Pancreas (tissue), 10 donors: Measurements from ENCODE around the gene ARHGAP22. TPM values are rescaled to one million over a fixed set of nuclear protein-coding genes. Genes with fewer than 3 reads are reported as not detected.

Experiments used
- ATAC-seq, 4 donors: fragments of 200-7000 bp; cut with Tn5 transposase; one replicate each; pipeline versions ENCODE4 v1.8.0 to v1.9.1; 2020; ENCODE audit warnings: mild to moderate bottlenecking in 4 of 4, moderate library complexity in 4 of 4
- DNase-seq, 6 donors: peaks; one replicate each; pipeline ENCODE4 v3.0.0-alpha.2; 2020
- FAIRE-seq: peaks from 2 replicates; lab custom pipeline; 2012; peaks lifted over from hg19 to GRCh38; lab: Jason Lieb, UNC
- H3K27ac ChIP-seq, 4 donors: fragments of 200-600 bp; sonication (generic); 1 replicate in 3 of 4; 2 replicates in 1 of 4; pipeline versions ENCODE4 v1.5.0 to v1.8.0; 2020
- H3K27me3 ChIP-seq, 4 donors: fragments of 200-600 bp; one replicate each; pipeline ENCODE4 v1.8.0; 2021
- H3K36me3 ChIP-seq, 3 donors: fragments of 200-600 bp; sonication (generic) in 1 of 3; one replicate each; pipeline versions ENCODE4 v1.5.0 to v1.8.0; 2020 to 2021
- H3K4me1 ChIP-seq, 3 donors: fragments of 200-600 bp; one replicate each; pipeline ENCODE4 v1.8.0; 2021
- H3K4me3 ChIP-seq, 4 donors: fragments of 200-600 bp; sonication (generic) in 2 of 4; one replicate each; pipeline versions ENCODE4 v1.5.0 to v1.8.0; 2020 to 2021
- H3K9me3 ChIP-seq, 4 donors: fragments of 200-600 bp; one replicate each; pipeline ENCODE4 v1.8.0; 2021
- CTCF ChIP-seq, 4 donors: fragments of 200-600 bp; sonication (generic) in 3 of 4; IDR thresholded peaks; one replicate each; pipeline versions ENCODE4 v1.5.0 to v1.8.0; 2021; ENCODE audit warnings: antibody characterized with exemption in 4 of 4
- WGBS, 2 donors: extraction: QIAGEN DNeasy Blood & Tissue Kit; methylation state at CpG; one replicate each; pipeline ENCODE4 v1.1.7; 2013; 5-methylcytosine and 5-hydroxymethylcytosine counted together
- intact Hi-C, 3 donors: fragments of 100-400 bp; cut with DNase I; formaldehyde crosslinking; loops; one replicate each; pipeline versions ENCODE4 v1.11.1 to v1.14.2; 2022
- polyA plus RNA-seq, 2 donors: library from polyadenylated mRNA; stranded (reverse); fragments of 200-250 nt; gene quantifications; one replicate each; pipeline ENCODE4 v1.2.3, GENCODE V29; 2013
- total RNA-seq, 6 donors: library from RNA; stranded (reverse); fragmentation: NEBNext Ultra II Directional in 4 of 6; extraction: Animal tissue kit (Norgen Biotek cat#: 25700) in 4 of 6; gene quantifications; one replicate each; pipeline versions ENCODE4 v1.2.1 to v1.2.4, GENCODE V29; 2021 to 2023
- donor health status: healthy with polysubstance abuse.
- donor health status: DM: no; HTN: no; CAD: no; lungs with moderate emphysema.
- donor health status: DM: no; HTN: no; CAD: no.
- donor health status: control.
- donor health status: control.
- donor health status: Bipolar disorder and iron deficiency.
- donor health status: DM: yes; HTN: yes; CAD: no.
- donor health status: DM: no; HTN: no; CAD: no.
- donor health status: DM: no; HTN: no; CAD: no.
- donor health status: DM: yes; HTN: yes; CAD: no.

The ARHGAP22 gene
- total and polyA plus RNA-seq, 8 donors, result 1.1 to 6.0 (median 1.9) TPM

DNA sequence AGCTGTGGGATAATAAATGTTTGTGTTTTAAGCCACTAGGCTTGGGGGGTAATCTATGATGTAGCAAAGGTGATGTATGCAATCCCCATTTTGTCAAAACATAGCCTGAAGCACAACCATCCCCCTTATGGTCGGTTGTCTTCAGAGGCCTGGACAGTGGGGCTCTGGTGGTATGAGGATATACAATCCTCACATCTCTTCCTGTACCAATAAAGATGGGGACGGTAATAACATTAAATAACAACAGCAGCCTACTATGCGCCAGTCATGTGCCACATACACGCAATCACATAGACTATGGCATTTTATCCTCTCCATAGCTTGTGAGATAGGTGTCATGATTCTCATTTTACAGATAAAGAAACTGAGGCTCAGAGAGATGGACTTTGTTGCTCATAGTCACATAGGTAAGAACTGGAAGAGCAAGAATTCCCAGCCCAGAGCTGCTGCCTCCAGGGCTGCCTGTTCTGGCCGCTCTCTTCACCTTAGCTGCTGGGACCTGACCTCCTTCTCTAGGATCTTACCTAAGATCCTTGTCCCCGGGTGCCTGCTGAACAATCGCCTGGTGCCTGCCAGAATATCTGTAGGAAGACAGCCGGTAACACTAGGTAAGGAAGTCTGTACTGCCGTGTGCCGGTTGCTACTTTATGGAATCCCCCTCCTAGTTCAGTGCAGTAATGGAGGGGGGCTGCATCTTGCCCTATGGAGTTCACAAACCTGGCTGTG is 108.6 kb downstream of the ARHGAP22 start:
- Histone ChIP-seq H3K4me3 (no peak overlapping the region), H3K27me3 (no peaks in the 10 kb centered on the region), H3K36me3 (no peaks in the 10 kb centered on the region), H3K4me1 (no peaks in the 10 kb centered on the region), H3K9me3 (no peaks in the 10 kb centered on the region), H3K27ac (no peak overlapping the region)
- DNase-seq (no peak), ATAC-seq (no peak), FAIRE-seq (no peak)
- intact Hi-C loops, result no loop called here
- no peak for TF ChIP-seq CTCF (IDR thresholded peaks at IDR 0.05)
- WGBS, 2 donors, result 79 to 82% methylated on average over 10 of the region's 10 CpGs

DNA sequence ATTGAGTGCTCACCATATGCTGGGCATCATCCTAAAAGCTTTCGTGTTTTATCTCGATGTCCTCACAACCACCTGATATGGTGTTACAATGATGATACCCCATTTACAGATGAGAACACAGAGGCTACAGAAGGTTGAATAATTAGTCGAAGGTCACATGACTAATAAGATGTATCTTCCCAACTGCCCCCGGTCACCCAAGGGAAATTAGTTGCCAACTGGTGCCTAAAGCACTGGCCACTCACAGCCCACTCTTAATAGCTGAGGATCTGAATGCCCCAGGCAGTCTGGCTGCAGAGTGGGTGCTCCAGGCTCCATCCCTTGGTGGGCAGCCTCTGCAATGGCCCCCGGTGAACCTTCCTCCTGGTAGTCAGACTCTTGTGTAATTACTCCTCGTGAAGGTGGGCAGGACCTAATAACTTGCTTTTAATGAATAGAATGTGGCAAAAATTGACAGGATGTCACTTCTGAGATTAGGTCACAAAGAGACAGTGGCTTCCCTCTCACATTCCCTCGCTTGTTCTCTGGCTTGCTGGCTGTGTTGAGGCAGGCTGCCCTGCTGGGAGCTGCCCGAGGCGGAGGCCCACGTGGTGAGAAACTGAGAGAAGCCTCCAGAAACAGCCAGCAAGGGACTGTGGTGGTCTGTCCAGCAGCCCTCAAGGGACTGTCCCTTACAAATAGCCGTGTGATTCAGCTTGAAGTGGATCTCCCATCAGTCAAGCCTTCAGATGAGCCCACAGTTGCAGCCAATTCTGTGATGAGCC is 109.4 kb downstream of the ARHGAP22 start:
- no peak for TF ChIP-seq CTCF (IDR thresholded peaks at IDR 0.05)
- 70 to 81% methylated on average over 11 of the region's 11 CpGs for WGBS, 2 donors
- no peak overlapping the region for H3K27ac ChIP-seq
- FAIRE-seq, result no peak
- H3K4me3 ChIP-seq, result no peak overlapping the region
- ATAC-seq, result no peak
- H3K27me3 ChIP-seq, result no peaks in the 10 kb centered on the region
- H3K9me3 ChIP-seq, result no peaks in the 10 kb centered on the region
- intact Hi-C loops, result no loop called here
- no peaks in the 10 kb centered on the region for H3K4me1 ChIP-seq
- no peak for DNase-seq
- H3K36me3 ChIP-seq, result no peaks in the 10 kb centered on the region

DNA sequence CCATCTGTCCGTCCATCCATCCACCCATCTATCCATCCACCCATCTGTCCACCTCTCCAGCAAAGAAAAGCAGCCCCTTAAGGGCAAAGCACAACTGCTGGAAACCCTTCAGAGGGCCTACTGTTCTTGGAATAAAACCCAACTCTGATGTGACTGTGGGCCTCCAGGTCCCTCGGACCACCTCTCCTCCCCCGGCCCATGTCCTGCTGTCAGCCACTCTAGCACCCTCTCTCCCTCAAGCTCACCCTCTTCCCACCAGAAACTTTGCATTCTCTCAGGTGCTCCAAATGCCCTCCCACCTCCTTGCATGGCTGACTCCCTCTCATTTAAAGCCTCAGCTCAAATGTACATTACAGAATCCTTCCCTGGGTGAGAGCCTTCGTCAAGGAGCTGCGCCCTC is 110.3 kb downstream of the ARHGAP22 start:
- Histone ChIP-seq H3K27me3 (no peaks in the 10 kb centered on the region), H3K36me3 (no peaks in the 10 kb centered on the region), H3K9me3 (no peaks in the 10 kb centered on the region), H3K4me1 (no peaks in the 10 kb centered on the region), H3K4me3 (no peak overlapping the region), H3K27ac (no peak overlapping the region)
- DNase-seq (no peak), ATAC-seq (no peak), FAIRE-seq (no peak)
- no peak for TF ChIP-seq CTCF (IDR thresholded peaks at IDR 0.05)
- 69 to 72% methylated on average over 5 of the region's 5 CpGs for WGBS, 2 donors
- intact Hi-C loops, result no loop called here

DNA sequence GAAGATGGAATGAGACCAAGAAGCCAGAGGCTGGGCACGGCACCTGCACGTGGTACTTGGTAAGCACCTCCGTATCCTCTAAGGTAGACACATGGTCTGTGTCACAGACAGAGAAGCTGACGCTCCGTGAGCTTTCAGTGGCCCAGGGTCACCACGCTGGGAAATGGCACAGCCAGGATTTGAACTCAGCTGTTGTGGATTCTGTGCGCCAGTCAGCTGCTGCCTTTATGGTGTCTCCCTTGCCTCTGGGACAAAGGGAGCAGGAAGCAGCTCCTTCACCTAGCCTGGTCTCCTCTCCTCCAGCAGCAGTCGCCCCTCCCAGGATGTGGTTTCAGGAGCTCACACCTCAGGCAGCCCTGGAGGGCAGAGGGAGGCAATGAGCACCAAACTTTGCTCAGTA is 110.8 kb downstream of the ARHGAP22 start:
- 74 to 80% methylated on average over 8 of the region's 8 CpGs for WGBS, 2 donors
- no peak overlapping the region for H3K27ac ChIP-seq
- intact Hi-C loops, result no loop called here
- H3K27me3 ChIP-seq, result no peaks in the 10 kb centered on the region
- FAIRE-seq, result no peak
- H3K4me1 ChIP-seq, result no peaks in the 10 kb centered on the region
- ATAC-seq, result no peak
- H3K4me3 ChIP-seq, result no peak overlapping the region
- H3K9me3 ChIP-seq, result no peaks in the 10 kb centered on the region
- DNase-seq, result no peak
- H3K36me3 ChIP-seq, result no peaks in the 10 kb centered on the region
- TF ChIP-seq CTCF (IDR thresholded peaks at IDR 0.05), result no peak
